ENCODE results near the gene HSD17B4.
"Not testable (repeated sequence)": the region's sequence is repeated elsewhere in the genome, so short reads cannot be mapped to it uniquely, and the experiment has no call there.

DNA sequence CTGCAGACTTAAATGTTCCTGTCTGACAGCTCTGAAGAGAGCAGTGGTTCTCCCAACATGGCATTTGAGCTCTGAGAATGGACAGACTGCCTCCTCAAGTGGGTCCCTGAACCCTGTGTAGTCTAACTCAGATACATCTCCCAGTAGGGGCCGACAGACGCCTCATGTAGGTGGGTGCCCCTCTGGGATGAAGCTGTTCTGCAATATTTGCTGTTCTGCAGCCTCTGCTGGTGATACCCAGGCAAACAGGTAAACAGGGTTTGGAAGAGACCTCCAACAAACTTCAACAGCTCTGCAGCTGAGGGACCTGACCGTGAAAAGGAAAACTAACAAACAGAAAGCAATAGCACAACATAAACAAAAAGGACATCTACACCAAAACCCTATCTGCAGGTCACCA, 12.7 kb upstream of the HSD17B4 start:
- TF ChIP-seq, protein P1, sequence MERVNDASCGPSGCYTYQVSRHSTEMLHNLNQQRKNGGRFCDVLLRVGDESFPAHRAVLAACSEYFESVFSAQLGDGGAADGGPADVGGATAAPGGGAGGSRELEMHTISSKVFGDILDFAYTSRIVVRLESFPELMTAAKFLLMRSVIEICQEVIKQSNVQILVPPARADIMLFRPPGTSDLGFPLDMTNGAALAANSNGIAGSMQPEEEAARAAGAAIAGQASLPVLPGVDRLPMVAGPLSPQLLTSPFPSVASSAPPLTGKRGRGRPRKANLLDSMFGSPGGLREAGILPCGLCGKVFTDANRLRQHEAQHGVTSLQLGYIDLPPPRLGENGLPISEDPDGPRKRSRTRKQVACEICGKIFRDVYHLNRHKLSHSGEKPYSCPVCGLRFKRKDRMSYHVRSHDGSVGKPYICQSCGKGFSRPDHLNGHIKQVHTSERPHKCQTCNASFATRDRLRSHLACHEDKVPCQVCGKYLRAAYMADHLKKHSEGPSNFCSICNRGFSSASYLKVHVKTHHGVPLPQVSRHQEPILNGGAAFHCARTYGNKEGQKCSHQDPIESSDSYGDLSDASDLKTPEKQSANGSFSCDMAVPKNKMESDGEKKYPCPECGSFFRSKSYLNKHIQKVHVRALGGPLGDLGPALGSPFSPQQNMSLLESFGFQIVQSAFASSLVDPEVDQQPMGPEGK (CRISPR knock-in tag; IDR thresholded peaks at IDR 0.05; ENCODE audit: borderline replicate concordance), result not testable (repeated sequence)
- not testable (repeated sequence) for TF ChIP-seq ZNF8 (CRISPR knock-in tag; IDR thresholded peaks at IDR 0.05); GLIS3 (CRISPR knock-in tag; IDR thresholded peaks at IDR 0.05); TOX (CRISPR knock-in tag; IDR thresholded peaks at IDR 0.05; ENCODE audit: borderline replicate concordance); BACH2 (CRISPR knock-in tag; IDR thresholded peaks at IDR 0.05; ENCODE audit: borderline replicate concordance); RARB (CRISPR knock-in tag; IDR thresholded peaks at IDR 0.05); ZFP3 (CRISPR knock-in tag; IDR thresholded peaks at IDR 0.05); SNAI2 (CRISPR knock-in tag; IDR thresholded peaks at IDR 0.05); ZNF565 (CRISPR knock-in tag; conservative IDR thresholded peaks at IDR 0.05; ENCODE audit: low read depth); ZC3H10 (CRISPR knock-in tag; IDR thresholded peaks at IDR 0.05)
- TF ChIP-seq, protein P2, sequence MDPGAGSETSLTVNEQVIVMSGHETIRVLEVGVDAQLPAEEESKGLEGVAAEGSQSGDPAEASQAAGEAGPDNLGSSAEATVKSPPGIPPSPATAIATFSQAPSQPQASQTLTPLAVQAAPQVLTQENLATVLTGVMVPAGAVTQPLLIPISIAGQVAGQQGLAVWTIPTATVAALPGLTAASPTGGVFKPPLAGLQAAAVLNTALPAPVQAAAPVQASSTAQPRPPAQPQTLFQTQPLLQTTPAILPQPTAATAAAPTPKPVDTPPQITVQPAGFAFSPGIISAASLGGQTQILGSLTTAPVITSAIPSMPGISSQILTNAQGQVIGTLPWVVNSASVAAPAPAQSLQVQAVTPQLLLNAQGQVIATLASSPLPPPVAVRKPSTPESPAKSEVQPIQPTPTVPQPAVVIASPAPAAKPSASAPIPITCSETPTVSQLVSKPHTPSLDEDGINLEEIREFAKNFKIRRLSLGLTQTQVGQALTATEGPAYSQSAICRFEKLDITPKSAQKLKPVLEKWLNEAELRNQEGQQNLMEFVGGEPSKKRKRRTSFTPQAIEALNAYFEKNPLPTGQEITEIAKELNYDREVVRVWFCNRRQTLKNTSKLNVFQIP (CRISPR knock-in tag; IDR thresholded peaks at IDR 0.05; ENCODE audit: borderline replicate concordance, low read depth), result not testable (repeated sequence)

Data from SK-N-SH treated with all-trans-retinoic acid at 6 μM for 48 hours (cell line).